Cerebellar cortex (tissue), 1 donor: Measurements from ENCODE around the gene GLIS1.

Experiments used
- DNase-seq: peaks from one replicate; pipeline ENCODE4 v3.0.0-alpha.2; 2015; ENCODE audit warnings: low spot score

The GLIS1 gene

DNA sequence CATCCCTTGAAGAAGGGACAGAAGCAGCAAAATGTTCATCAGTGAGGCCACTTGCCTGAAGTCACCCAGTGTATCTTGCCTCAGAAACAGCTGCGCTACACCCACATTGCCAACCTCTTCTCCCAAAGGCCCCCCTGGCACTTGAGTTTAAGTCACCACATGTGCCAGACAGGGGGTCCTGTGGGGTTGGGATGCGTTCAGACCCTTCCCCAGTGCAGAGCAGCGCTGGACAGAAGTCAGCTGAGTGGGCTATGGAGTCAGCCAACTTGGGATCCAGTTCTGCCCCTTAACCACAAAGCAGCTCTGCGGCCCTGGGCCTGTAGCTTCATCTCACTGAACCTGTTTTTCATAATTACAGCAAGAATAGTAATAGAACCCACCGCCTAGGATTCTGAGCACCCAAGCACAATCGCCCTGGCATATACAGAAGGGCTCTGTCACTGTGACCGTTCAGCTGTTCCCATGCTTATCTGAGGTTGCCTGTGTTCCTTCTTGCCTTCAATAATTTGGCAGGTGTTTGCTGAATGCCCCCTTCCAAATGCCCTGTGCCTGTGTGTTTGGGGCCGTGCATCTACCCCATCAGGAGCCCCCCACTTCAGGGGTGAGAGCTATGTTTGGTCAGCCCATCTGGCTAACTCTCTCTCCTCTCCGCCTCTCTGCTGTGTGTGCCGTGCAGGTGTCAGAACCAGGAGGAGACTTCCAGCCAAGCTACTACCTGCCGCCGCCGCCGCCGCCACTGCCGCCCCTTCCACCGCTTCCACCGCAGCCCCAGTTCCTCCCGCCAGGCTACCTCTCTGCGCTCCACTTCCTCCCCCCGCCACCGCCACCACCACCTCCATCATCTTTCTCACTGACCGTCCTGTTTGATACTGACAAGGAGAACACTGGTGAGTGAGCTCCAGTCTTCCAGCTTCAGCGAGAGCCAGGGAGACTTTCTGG, 274.7 kb downstream of the GLIS1 start:
- no peak for DNase-seq

DNA sequence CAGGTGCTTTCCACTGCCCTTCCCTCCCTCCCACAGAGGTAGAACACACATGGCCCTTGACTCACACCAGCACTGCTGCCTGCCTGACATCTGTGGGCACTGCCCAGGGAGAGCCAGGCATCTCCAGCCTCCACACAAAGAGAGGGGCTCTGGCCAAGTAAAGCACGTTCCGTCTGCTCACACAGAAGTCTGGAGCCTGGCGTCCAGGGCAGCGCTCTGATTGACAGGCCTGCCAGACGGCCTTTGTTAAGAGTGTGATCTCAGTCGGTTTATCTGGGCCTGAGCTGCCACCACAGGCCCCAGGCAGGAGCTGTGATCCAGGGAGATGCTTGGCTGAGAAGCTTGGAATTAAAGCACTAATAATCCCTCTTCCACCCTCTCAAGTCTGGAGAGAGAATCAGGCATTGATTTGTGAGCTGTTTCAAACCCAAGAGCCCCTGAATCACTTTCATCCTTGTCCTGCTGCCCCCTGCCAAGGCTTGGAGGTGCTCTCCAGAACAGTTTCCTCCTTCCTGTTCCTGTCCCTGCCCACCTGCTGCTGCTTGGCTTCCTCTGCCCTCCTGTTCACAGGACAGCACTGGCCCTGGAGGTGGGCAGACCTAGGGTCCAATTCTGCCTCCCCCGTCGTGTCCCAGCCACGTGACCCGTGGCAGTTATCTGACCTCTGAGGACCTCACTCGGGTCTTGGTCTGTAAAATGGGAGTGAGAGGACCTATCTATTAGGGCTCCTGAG, 276.0 kb downstream of the GLIS1 start:
- no peak for DNase-seq

DNA sequence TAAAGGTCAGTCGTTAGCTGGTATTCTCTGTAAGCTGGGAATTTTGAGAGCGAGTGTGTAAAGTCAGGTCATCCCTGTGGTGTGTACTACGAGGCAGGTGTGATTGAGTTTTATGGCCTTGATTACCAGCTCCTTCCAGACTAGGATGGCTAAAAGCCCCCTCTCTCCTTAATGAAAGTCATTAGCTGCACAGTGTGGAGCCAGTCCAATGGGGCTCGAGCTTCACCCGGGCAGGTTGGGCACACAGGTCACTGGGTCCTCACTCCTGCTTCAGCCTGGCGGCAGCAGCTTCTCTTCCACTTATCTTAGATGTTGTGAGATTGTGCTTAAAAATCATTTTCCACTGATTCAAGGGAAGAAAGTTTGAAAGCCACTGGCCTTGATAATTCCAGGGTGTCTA, 276.8 kb downstream of the GLIS1 start:
- DNase-seq: no peak

DNA sequence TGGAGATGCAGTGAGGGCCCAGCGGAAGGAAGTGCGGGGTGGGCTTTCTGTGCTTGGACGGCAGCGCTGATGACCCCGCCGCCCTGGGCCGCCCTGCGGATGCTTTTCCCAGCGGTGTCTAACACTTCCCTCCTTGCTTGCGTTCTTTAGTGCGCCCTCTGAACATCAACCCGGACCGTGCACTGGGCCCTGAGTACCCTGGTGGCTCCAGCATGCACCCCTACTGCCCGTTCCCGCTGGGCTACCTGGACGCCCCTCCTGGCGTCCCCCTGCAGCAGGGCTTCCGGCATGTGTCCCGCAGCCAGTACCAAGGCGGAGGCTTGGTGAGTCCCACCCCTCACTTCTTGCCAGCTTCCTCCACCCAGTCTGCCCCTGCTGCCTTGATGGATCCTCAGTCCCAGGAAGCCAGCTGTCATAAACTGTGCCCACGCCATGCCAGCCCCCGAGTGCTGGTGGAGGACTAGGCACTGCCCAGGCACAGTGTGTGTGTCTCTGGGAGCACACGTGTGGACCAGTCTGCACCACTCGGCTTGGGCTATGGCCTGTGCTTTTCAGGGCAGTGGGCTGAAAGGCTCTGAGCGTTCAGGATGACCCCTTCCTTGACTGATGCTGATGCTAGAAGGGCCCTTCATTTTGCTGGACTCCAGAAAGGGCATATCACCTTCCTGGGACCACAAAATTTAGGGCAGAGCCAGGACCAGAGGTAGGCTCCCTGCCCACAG, 277.5 kb downstream of the GLIS1 start:
- DNase-seq: no peak

DNA sequence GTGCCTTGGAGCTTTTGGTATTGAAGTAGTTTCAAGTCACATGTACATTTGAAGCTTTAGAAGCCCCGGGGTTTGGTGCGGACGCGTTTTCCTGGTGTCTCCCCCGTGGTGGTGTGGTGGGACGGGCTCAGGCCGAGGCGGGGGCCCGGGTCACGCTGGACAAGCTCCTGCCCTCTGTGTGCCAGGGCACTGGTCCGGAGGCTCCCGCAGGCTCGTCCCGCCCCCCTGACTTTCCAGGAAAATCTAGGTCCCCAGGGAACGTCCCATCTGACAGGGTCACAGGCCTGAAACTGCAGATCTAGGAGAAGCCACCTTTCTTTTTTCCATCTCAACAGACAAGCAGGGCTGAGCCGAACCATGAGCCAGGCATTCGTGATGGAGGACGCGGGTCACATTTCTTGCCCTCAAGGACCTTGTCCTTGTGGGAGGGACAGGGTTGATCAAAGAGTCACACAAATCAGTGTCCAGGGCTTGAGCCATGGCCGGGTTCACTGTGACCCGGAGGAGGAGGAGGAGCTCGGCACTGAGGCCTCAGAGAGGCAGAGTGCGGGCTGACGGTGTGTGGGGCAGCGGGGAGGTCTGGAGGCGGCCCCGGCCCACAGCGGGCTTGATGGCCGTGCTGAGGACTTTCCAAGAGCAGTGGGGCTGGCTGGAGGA, 278.2 kb downstream of the GLIS1 start:
- no peak for DNase-seq

DNA sequence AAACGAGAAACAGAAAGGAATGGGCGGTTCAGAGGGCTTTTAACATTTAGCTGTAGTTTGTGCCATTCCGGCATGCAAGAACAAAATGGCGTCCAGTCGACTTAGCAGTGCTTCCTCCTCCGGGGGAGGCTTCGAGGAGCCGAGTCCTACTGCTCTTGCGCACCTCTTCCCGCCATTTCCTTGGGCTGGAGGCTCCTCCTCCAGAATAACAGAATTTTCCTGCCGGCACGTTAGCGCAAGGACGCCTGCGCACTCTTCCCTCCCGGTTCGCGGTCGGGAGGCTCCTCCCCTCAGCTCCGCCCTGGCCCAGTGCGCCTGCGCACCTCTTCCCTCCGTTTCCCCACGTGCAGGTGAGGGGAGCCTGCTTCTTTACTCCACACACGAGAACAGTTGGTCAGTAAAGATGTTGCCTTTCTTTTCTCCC, 278.7 kb downstream of the GLIS1 start:
- DNase-seq: no peak

DNA sequence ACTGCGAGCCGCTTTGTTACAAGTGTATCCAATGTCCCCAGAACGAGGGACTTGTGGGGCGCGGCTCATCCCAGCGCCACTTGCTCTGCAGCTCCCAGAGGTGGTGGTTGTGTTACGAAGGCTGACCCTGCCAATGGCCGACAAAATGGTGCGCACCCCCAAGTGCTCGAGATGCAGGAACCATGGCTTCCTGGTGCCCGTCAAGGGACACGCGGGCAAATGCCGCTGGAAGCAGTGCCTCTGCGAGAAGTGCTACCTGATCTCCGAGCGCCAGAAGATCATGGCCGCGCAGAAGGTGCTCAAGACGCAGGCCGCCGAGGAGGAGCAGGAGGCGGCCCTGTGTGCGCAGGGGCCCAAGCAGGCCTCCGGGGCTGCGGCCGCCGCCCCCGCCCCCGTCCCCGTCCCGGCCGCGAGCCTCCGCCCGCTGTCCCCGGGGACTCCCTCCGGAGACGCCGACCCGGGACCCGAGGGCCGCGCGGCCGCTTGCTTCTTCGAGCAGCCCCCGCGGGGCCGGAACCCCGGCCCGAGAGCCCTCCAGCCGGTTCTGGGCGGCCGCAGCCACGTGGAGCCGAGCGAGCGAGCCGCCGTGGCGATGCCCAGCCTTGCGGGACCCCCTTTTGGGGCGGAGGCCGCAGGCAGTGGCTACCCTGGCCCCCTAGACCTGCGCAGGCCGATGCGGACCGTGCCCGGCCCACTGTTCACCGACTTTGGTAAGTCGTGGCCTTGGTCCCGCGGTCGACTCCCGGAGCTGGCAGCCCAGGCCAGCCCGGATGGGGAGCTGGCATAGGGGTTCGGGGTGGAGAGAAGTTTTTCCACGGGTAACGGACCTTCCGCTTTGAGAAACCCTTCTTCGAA, 279.4 kb downstream of the GLIS1 start, which contains the start of gene DMRTB1:
DMRTB1 (plus strand) TSS at position 79 of the 855 bp plus-strand sequence; CDS start at position 134, 55 bp downstream.
- no peak for DNase-seq

DNA sequence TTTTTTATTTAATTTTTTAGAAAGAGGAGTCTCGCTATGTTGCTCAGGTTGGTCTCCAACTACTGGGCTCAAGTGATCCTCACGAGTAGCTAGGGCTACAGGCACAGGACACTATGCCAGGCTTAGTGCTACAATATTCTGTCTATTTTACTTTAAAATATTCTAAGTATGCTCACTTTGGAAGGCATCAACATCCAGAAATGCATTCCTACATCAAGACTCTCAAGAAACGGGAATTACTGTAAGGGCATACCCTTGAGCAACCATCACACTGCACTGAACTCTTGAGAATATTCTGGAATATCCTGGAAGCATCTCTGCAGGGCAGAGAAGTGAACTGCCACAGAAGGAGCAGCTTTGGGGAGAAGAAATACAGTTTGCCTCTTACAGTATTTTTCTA, 280.3 kb downstream of the GLIS1 start:
- no peak for DNase-seq
